HepG2 (cell line): Measurements from ENCODE around the gene BCL2L13.

Source experiments
- ATF1 ChIP-seq: IDR thresholded peaks from 2 replicates; pipeline ENCODE4 v1.6.1; 2016; ENCODE audit warnings: mild to moderate bottlenecking, control low read depth
- CREM ChIP-seq, 2 experiments: sonication (generic) in 1 of 2; formaldehyde crosslinking in 1 of 2; IDR thresholded peaks; 2 replicates each; pipeline versions ENCODE4 v1.4.0 to v1.6.1; 2016 to 2020; ENCODE audit warnings: antibody characterized with exemption in 1 of 2, mild to moderate bottlenecking in 1 of 2, missing genetic modification reagents in 1 of 2
- HMG20A ChIP-seq: IDR thresholded peaks from 2 replicates; pipeline ENCODE4 v1.6.1; 2016; ENCODE audit warnings: borderline replicate concordance
- NFE2 ChIP-seq: sonication (generic); formaldehyde crosslinking; IDR thresholded peaks from 2 replicates; pipeline ENCODE4 v1.4.0; 2020; ENCODE audit warnings: missing genetic modification reagents
- POLR2A ChIP-seq, 2 experiments: IDR thresholded peaks; 2 replicates each; pipeline ENCODE4 v1.6.1; 2011; ENCODE audit warnings: low read depth in 2 of 2, low read length in 2 of 2, mild to moderate bottlenecking in 1 of 2, moderate library complexity in 1 of 2; ENCODE audit not compliant: insufficient read depth in 1 of 2
- ZNF274 ChIP-seq: sonication (generic); formaldehyde crosslinking; IDR thresholded peaks from 2 replicates; pipeline ENCODE4 v1.5.1; 2020; ENCODE audit warnings: mild to moderate bottlenecking, missing genetic modification reagents
- ZNF382 ChIP-seq: sonication (generic); formaldehyde crosslinking; IDR thresholded peaks from 2 replicates; pipeline ENCODE4 v1.5.0; 2020; ENCODE audit warnings: missing genetic modification reagents, mild to moderate bottlenecking, borderline replicate concordance
- TF ChIP-seq, protein P1 (sequence below): sonication (generic); formaldehyde crosslinking; IDR thresholded peaks from 2 replicates; pipeline ENCODE4 v1.5.0; 2020; ENCODE audit warnings: mild to moderate bottlenecking, missing genetic modification reagents, moderate library complexity

DNA sequence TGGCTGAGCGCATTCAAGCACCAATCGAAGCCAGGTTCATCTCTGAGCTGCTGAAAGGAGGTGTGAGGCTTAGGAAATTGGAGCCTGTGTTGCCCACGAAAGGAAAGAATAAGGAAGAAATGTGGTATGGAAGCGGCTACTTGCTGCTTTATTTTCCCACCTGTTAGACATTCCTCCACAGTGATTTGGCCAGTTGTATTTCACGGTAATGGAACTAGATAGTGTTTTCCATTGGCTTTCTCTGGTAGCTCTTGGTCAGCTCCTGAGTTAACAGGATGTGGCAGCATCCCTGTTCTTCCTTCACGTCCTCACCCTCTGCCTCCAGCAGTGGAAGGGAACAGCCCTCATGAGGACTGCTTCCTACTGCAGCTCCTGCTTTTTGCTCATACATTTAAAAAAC, 91.0 kb downstream of the BCL2L13 start:
- TF ChIP-seq, protein P1, sequence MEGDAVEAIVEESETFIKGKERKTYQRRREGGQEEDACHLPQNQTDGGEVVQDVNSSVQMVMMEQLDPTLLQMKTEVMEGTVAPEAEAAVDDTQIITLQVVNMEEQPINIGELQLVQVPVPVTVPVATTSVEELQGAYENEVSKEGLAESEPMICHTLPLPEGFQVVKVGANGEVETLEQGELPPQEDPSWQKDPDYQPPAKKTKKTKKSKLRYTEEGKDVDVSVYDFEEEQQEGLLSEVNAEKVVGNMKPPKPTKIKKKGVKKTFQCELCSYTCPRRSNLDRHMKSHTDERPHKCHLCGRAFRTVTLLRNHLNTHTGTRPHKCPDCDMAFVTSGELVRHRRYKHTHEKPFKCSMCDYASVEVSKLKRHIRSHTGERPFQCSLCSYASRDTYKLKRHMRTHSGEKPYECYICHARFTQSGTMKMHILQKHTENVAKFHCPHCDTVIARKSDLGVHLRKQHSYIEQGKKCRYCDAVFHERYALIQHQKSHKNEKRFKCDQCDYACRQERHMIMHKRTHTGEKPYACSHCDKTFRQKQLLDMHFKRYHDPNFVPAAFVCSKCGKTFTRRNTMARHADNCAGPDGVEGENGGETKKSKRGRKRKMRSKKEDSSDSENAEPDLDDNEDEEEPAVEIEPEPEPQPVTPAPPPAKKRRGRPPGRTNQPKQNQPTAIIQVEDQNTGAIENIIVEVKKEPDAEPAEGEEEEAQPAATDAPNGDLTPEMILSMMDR (CRISPR knock-in tag), result no peak
- TF ChIP-seq POLR2A (IDR thresholded peaks at IDR 0.05; ENCODE audit: insufficient read depth in 1 of 2, low read depth in 2 of 2, low read length in 2 of 2) (no peak), ATF1 (CRISPR knock-in tag) (no peak), NFE2 (CRISPR knock-in tag) (no peak), HMG20A (CRISPR knock-in tag) (no peak), ZNF382 (CRISPR knock-in tag) (no peak), ZNF274 (no peak), CREM (IDR thresholded peaks at IDR 0.05) (no peak), CREM (CRISPR knock-in tag; IDR thresholded peaks at IDR 0.05) (no peak)
